Right cardiac atrium (tissue), 5 donors: ENCODE results near the gene MFN2. TPM values are rescaled to one million over a fixed set of nuclear protein-coding genes. Genes with fewer than 3 reads are reported as not detected.

Source experiments
- ATAC-seq, 2 donors: fragments of 200-7000 bp; cut with Tn5 transposase; one replicate each; pipeline versions ENCODE4 v1.8.0 to v1.9.1; 2020; ENCODE audit warnings: moderate library complexity in 2 of 2, mild to moderate bottlenecking in 1 of 2
- DNase-seq, 3 donors: peaks; one replicate each; pipeline ENCODE4 v3.0.0-alpha.2; 2020
- H3K27ac ChIP-seq: one replicate; pipeline ENCODE4 v1.5.1; 2013; ENCODE audit warnings: mild to moderate bottlenecking, low read length, control low read depth, moderate library complexity
- H3K27me3 ChIP-seq: one replicate; pipeline ENCODE4 v1.6.1; 2013; ENCODE audit not compliant: control insufficient read depth, insufficient read depth
- H3K4me1 ChIP-seq: one replicate; pipeline ENCODE4 v1.6.1; 2013; ENCODE audit warnings: low read length; ENCODE audit not compliant: control insufficient read depth, insufficient read depth
- H3K4me3 ChIP-seq: one replicate; pipeline ENCODE4 v1.5.1; 2013; ENCODE audit warnings: low read length, control low read depth
- H3K9me3 ChIP-seq: one replicate; pipeline ENCODE4 v1.6.1; 2013; ENCODE audit warnings: low read length; ENCODE audit not compliant: control insufficient read depth
- whole genome bisulfite sequencing: extraction: QIAGEN DNeasy Blood & Tissue Kit; methylation state at CpG from one replicate; pipeline ENCODE4 v1.1.7; 2013; 5-methylcytosine and 5-hydroxymethylcytosine counted together
- intact Hi-C, 4 donors: fragments of 100-400 bp; cut with DNase I; formaldehyde crosslinking; loops; one replicate each; pipeline versions ENCODE4 v1.11.0 to v1.14.0; 2022 to 2023
- microRNA-seq, 2 donors: library from miRNA; unstranded; fragments of <30 nt; microRNA quantifications; one replicate each; pipeline ENCODE4 v1.2.0, GENCODE V29; 2020 to 2021
- polyA plus RNA-seq: library from polyadenylated mRNA; stranded (reverse); fragments of 200-250 nt; gene quantifications from one replicate; pipeline ENCODE4 v1.2.3, GENCODE V29; 2013
- total RNA-seq, 4 donors: library from RNA; stranded (reverse); fragmentation: NEBNext Ultra II Directional; extraction: Animal tissue kit (Norgen Biotek cat#: 25700); gene quantifications; one replicate each; pipeline ENCODE4 v1.2.1, GENCODE V29; 2021
- donor health status: healthy with polysubstance abuse.
- donor health status: DM: no; HTN: yes; CAD: no.
- donor health status: DM: no; HTN: no; CAD: no.
- donor health status: DM: no; HTN: yes; CAD: no; lungs with severe emphysema.
- donor health status: DM: yes; HTN: yes; CAD: no.

Gene MFN2
- total and polyA plus RNA-seq, 5 donors: 237 to 449 (median 412) TPM

GRCh38 chr1:12060500-12060899, 80.3 kb downstream of the MFN2 start:
- intact Hi-C loops: no loop called here
- no peak overlapping the region for H3K4me3 ChIP-seq
- H3K4me1 ChIP-seq: no peaks in the 10 kb centered on the region
- H3K9me3 ChIP-seq: no peaks in the 10 kb centered on the region
- H3K27me3 ChIP-seq: no peaks in the 10 kb centered on the region
- DNase-seq (no peak), ATAC-seq (no peak)
- no peak overlapping the region for H3K27ac ChIP-seq
- WGBS: 96% methylated on average over 3 of the region's 3 CpGs

Small RNAs within 50 kb of the gene (microRNA-seq; reads per million reads assigned to microRNA genes)
- gene MIR6729: 0 to 1.3 reads per million in 2 donors

Other genes starting within 250 kb of the MFN2 start
- 10 to 100 TPM; 17.5 to 25.0 (median 21.9) TPM for gene AGTRAP, start 244.3 kb upstream of the MFN2 start, total RNA-seq
- gene AGTRAP, start 244.3 kb upstream of the MFN2 start, polyA plus RNA-seq: 23.9 TPM
- 1 to 10 TPM; 1.3 to 2.7 (median 2.0) TPM for gene C1orf167, start 218.3 kb upstream of the MFN2 start, total RNA-seq
- 4.0 TPM for gene C1orf167, start 218.3 kb upstream of the MFN2 start, polyA plus RNA-seq
- gene MTHFR, start 174.5 kb upstream of the MFN2 start, total RNA-seq: 10 to 100 TPM; 46.6 to 75.2 (median 58.9) TPM
- gene MTHFR, start 174.5 kb upstream of the MFN2 start, polyA plus RNA-seq: 36.7 TPM
- gene CLCN6, start 174.3 kb upstream of the MFN2 start, total RNA-seq: 10 to 100 TPM; 30.4 to 54.9 (median 36.8) TPM
- gene CLCN6, start 174.3 kb upstream of the MFN2 start, polyA plus RNA-seq: 16.2 TPM
- over 10,000 TPM; 26,185 to 59,291 (median 38,228) TPM for gene NPPA, start 132.7 kb upstream of the MFN2 start, total RNA-seq
- gene NPPA, start 132.7 kb upstream of the MFN2 start, polyA plus RNA-seq: 45,715 TPM
- gene NPPB, start 121.5 kb upstream of the MFN2 start, total RNA-seq: 1,000 to 10,000 TPM in 1 of 4 donors, 100 to 1,000 TPM in 1, 10 to 100 TPM in 2; 37.1 to 2,245 (median 160) TPM
- 1,679 TPM for gene NPPB, start 121.5 kb upstream of the MFN2 start, polyA plus RNA-seq
- 10 to 100 TPM; 34.6 to 38.1 (median 36.3) TPM for gene KIAA2013, start 54.0 kb upstream of the MFN2 start, total RNA-seq
- gene KIAA2013, start 54.0 kb upstream of the MFN2 start, polyA plus RNA-seq: 37.3 TPM
- 10 to 100 TPM; 49.5 to 77.8 (median 63.1) TPM for gene PLOD1, start 45.7 kb upstream of the MFN2 start, total RNA-seq
- 51.0 TPM for gene PLOD1, start 45.7 kb upstream of the MFN2 start, polyA plus RNA-seq
- gene MIIP, start 39.1 kb downstream of the MFN2 start, total RNA-seq: 10 to 100 TPM in 3 of 4 donors, 1 to 10 TPM in 1; 8.5 to 16.4 (median 12.5) TPM
- gene MIIP, start 39.1 kb downstream of the MFN2 start, polyA plus RNA-seq: 12.5 TPM
- 1 to 10 TPM; 1.5 to 4.3 (median 2.5) TPM for gene TNFRSF8, start 82.9 kb downstream of the MFN2 start, total RNA-seq
- 2.6 TPM for gene TNFRSF8, start 82.9 kb downstream of the MFN2 start, polyA plus RNA-seq
- 10 to 100 TPM; 17.9 to 25.4 (median 20.8) TPM for gene TNFRSF1B, start 186.5 kb downstream of the MFN2 start, total RNA-seq
- gene TNFRSF1B, start 186.5 kb downstream of the MFN2 start, polyA plus RNA-seq: 11.6 TPM
- gene VPS13D, start 249.6 kb downstream of the MFN2 start, total RNA-seq: 10 to 100 TPM; 45.9 to 56.4 (median 55.2) TPM
- gene VPS13D, start 249.6 kb downstream of the MFN2 start, polyA plus RNA-seq: 25.8 TPM